Breast epithelium (tissue), 4 donors: ENCODE measurements around the gene SPATA24. TPM values are rescaled to one million over a fixed set of nuclear protein-coding genes. Genes with fewer than 3 reads are reported as not detected.
"Not testable (repeated sequence)": the region's sequence is repeated elsewhere in the genome, so short reads cannot be mapped to it uniquely, and the experiment has no call there.

Source experiments
- DNase-seq, 2 donors: peaks; one replicate each; pipeline ENCODE4 v3.0.0-alpha.2; 2019; ENCODE audit warnings: low spot score in 2 of 2
- H3K27ac ChIP-seq, 2 donors: fragments of 200-600 bp; sonication (generic) in 1 of 2; one replicate each; pipeline ENCODE4 v1.5.1; 2016 to 2019; ENCODE audit warnings: mild to moderate bottlenecking in 1 of 2
- H3K27me3 ChIP-seq, 2 donors: fragments of 200-600 bp; sonication (generic) in 1 of 2; one replicate each; pipeline versions ENCODE4 v1.5.1 to v1.6.0; 2017 to 2019; ENCODE audit warnings: control low read depth in 1 of 2, mild to moderate bottlenecking in 1 of 2
- H3K36me3 ChIP-seq: fragments of 200-600 bp; one replicate; pipeline ENCODE4 v1.5.1; 2019
- H3K4me1 ChIP-seq, 2 donors: fragments of 200-600 bp; sonication (generic); one replicate each; pipeline ENCODE4 v1.5.1; 2016 to 2019; ENCODE audit warnings: control low read depth in 1 of 2
- H3K4me3 ChIP-seq, 3 donors: fragments of 200-600 bp; sonication (generic); 1 replicate in 2 of 3; 2 replicates in 1 of 3; pipeline ENCODE4 v1.5.1; 2016 to 2019; ENCODE audit warnings: mild to moderate bottlenecking in 3 of 3, moderate library complexity in 2 of 3
- H3K9me3 ChIP-seq, 2 donors: fragments of 200-600 bp; sonication (generic) in 1 of 2; one replicate each; pipeline ENCODE4 v1.5.1; 2016 to 2019; ENCODE audit warnings: control low read depth in 1 of 2
- CTCF ChIP-seq, 3 donors: fragments of 450-650 bp; IDR thresholded peaks; one replicate each; pipeline ENCODE4 v1.5.1; 2016 to 2017; ENCODE audit warnings: antibody characterized with exemption in 3 of 3, mild to moderate bottlenecking in 3 of 3, moderate library complexity in 3 of 3
- POLR2A ChIP-seq: fragments of 450-650 bp; IDR thresholded peaks from one replicate; pipeline ENCODE4 v1.6.1; 2016; ENCODE audit warnings: antibody characterized with exemption, mild to moderate bottlenecking, moderate library complexity
- POLR2AphosphoS5 ChIP-seq, 3 donors: sonication (generic); formaldehyde crosslinking; IDR thresholded peaks; one replicate each; pipeline ENCODE4 v1.6.1; 2017; ENCODE audit warnings: antibody characterized with exemption in 3 of 3
- intact Hi-C: fragments of 100-400 bp; cut with DNase I; formaldehyde crosslinking; loops from one replicate; pipeline ENCODE4 v1.15.1; 2023; ENCODE audit warnings: low total_unique reads
- total RNA-seq, 3 donors: library from RNA; depleted of rRNA; stranded (reverse); fragments of >200 nt; gene quantifications; one replicate each; pipeline ENCODE4 v1.1.0, GENCODE V29; 2016

The SPATA24 gene
- total RNA-seq, 3 donors from 2014 or later = 0.98 to 2.4 (median 2.2) TPM

- H3K4me3 ChIP-seq = peak overlapping the region in 2 of 3 donors; percentile 40 to 61
- peak overlapping the region; percentile 62 to 88 for H3K27ac ChIP-seq
- no peaks in the 10 kb centered on the region for H3K27me3 ChIP-seq
- intact Hi-C loops = no loop called here
- TF ChIP-seq POLR2A = no peak
- TF ChIP-seq POLR2AphosphoS5 (IDR thresholded peaks at IDR 0.05) = no peak
- no peak for TF ChIP-seq CTCF (IDR thresholded peaks at IDR 0.05)
- H3K36me3 ChIP-seq = no peaks in the 10 kb centered on the region
- H3K9me3 ChIP-seq = no peaks in the 10 kb centered on the region
- H3K4me1 ChIP-seq = peaks cover 0 to 30% of the 10 kb centered on the region in 2 donors
- DNase-seq = peak; percentile 46 to 80
Measured at GRCh38 chr5:139388198-139388821, 15.6 kb downstream of the SPATA24 start.

GRCh38 chr5:139387611-139388197, 16.2 kb downstream of the SPATA24 start:
- H3K4me1 ChIP-seq = peaks cover 0 to 26% of the 10 kb centered on the region in 2 donors
- no peak for DNase-seq
- no peaks in the 10 kb centered on the region for H3K36me3 ChIP-seq
- H3K27me3 ChIP-seq = no peaks in the 10 kb centered on the region
- no peak for TF ChIP-seq POLR2A
- no peak for TF ChIP-seq CTCF (IDR thresholded peaks at IDR 0.05)
- no peak for TF ChIP-seq POLR2AphosphoS5 (IDR thresholded peaks at IDR 0.05)
- intact Hi-C loops = no loop called here
- H3K4me3 ChIP-seq = peak overlapping the region in 1 of 3 donors; percentile 61
- peak overlapping the region; percentile 62 to 88 for H3K27ac ChIP-seq
- no peaks in the 10 kb centered on the region for H3K9me3 ChIP-seq

- intact Hi-C loops, H3K27me3 ChIP-seq, H3K4me3 ChIP-seq, DNase-seq, H3K9me3 ChIP-seq, H3K36me3 ChIP-seq, H3K27ac ChIP-seq: not testable (repeated sequence)
- peaks cover 0 to 22% of the 10 kb centered on the region in 2 donors for H3K4me1 ChIP-seq
Measured at GRCh38 chr5:139386956-139387355, 16.9 kb downstream of the SPATA24 start.

- Histone ChIP-seq H3K36me3 (no peaks in the 10 kb centered on the region), H3K4me3 (no peak overlapping the region), H3K9me3 (no peaks in the 10 kb centered on the region), H3K27me3 (no peaks in the 10 kb centered on the region), H3K27ac (peak overlapping the region in 1 of 2 donors; percentile 83), H3K4me1 (peaks cover 0 to 20% of the 10 kb centered on the region in 2 donors)
- TF ChIP-seq POLR2AphosphoS5 (IDR thresholded peaks at IDR 0.05) = no peak
- TF ChIP-seq CTCF (IDR thresholded peaks at IDR 0.05) = no peak
- no peak for TF ChIP-seq POLR2A
- DNase-seq = no peak
- intact Hi-C loops = no loop called here
Measured at GRCh38 chr5:139386050-139386438, 17.8 kb downstream of the SPATA24 start.

- H3K4me1 ChIP-seq = peaks cover 0 to 20% of the 10 kb centered on the region in 2 donors
- peak overlapping the region; percentile 26 to 59 (median 33) for H3K4me3 ChIP-seq
- TF ChIP-seq POLR2AphosphoS5 (IDR thresholded peaks at IDR 0.05) = no peak
- no peak for TF ChIP-seq POLR2A
- no peak for TF ChIP-seq CTCF (IDR thresholded peaks at IDR 0.05)
- peak overlapping the region; percentile 59 to 83 for H3K27ac ChIP-seq
- H3K27me3 ChIP-seq = no peaks in the 10 kb centered on the region
- no peaks in the 10 kb centered on the region for H3K9me3 ChIP-seq
- intact Hi-C loops = no loop called here
- H3K36me3 ChIP-seq = no peaks in the 10 kb centered on the region
- DNase-seq = no peak
Measured at GRCh38 chr5:139385061-139386049, 18.5 kb downstream of the SPATA24 start.
